HG03108 (cell line): Measurements from ENCODE around the gene LAYN.

Experiments used
- ATAC-seq: cut with Tn5 transposase; IDR thresholded peaks from one replicate; pipeline ENCODE4 v1.9.1; 2021; ENCODE audit warnings: moderate library complexity; ENCODE audit not compliant: unreplicated experiment

LAYN gene

DNA sequence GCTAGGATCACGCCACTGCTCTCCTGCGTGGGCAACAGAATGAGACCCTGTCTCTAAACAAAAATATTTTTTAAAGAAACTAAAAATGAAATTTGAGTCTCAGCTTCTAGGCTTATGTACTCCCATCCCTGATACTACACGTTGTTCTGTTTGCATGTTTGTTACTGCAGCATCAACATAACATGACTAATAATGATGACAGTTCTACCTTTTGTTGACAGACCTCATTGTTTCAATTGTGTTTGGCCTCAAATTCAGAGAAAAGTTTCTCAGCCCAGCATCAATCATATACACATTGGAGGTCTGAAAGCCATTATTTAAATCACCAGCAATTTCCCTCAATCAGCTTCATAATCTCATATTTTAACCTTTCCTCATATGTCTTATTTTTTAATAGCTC is 20.8 kb downstream of the LAYN start:
- no peak for ATAC-seq

GRCh38 chr11:111561791-111562325 is 21.3 kb downstream of the LAYN start:
- ATAC-seq: no peak

- no peak for ATAC-seq
Measured at GRCh38 chr11:111562692-111563389, 22.3 kb downstream of the LAYN start.

DNA sequence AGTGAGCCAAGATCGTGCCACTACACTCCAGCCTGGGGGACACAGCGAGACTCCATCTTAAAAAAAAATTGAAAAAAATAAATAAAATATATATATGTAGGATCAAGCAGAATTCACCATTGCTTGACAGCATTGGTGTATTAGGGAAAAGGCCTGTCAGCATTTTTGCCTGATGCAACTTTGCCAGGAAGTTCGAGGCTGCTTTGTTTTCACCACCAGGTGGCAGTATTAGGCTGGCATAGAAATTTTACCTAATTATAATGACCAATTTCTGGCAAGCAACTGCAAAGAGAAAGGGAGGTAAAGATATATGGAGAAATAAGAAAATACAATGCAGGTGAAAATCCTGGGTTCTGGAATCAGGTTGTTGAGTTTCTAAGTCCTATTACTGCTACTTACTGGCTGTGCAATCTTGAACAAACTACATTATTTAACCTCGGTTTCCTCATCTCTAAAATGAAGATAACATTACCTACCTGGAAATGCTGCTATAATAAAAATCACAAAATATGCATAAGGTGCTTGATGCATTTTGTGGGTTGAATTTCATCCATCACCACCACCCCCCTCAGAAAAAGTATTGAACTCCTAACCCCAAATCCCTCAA is 24.7 kb downstream of the LAYN start:
- ATAC-seq: no peak

GRCh38 chr11:111566324-111566723 is 25.8 kb downstream of the LAYN start:
- ATAC-seq: no peak

DNA sequence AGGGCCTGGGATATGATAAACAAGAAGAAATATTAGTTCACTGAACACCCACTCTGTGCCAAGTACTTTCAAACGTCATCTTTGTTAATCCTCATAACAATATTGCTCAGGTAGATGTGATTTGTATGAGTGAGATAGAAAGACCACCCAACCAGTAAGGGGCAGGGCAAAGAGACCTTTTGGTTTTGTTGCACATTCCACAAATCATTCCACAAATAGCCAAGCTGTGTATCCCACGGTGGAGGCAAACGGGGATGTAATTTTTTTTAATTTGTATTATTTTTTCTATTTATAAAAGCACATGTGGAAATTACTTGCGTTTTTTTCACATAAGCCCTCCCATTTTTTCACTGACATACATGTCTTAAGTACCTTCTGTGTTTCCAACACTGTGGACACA is 29.0 kb downstream of the LAYN start:
- ATAC-seq: no peak

DNA sequence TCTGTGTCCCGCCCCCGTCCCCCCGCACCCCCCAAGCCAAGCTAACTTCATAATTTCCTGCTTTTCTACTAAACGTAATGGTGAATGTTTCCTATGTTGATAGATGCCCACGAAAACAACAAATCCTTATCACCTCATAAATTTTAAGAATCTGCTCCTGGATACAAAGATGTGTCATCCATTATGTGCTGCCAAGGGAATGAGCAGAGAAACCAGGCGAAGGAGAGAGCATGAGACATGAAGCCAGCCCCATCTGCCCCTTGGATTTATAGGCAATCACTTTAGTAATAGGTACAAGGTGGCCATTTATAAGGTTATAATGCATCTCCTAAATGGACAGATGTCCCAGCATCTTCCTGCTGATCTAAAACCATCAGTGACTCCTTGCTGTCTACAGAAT is 30.3 kb downstream of the LAYN start:
- ATAC-seq: no peak

DNA sequence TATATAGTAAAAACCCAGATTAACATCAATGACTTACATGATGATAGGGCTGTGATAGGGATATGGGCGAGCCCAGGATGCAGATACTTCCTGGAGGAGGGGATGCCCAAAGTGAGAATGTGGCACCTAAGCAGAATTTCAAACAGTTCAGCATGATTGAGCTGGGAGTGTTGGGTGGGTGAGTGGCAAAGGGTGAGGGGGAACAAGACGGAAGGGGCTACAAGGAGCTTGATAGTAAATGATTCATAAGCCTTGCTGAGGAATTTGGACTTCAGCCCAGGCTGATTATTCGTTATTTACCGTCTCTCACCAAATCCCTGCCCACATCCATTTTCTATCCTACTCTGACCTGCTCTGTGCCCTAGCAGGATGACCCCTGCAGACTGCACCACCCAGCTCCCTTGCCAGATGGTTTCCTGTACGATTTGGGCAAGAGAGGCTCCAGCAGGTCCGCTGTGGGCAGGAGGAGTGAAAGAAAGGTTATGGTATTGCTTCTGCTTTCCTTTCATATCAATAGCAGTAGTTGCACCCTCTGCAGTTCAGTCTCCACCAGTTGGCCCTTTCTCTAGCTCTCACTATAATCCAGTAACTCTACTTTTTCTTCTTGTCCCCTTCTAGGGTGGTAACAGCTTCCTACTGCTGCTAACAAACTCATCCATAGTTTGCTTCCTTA is 31.4 kb downstream of the LAYN start:
- ATAC-seq: no peak

GRCh38 chr11:111572581-111572980 is 32.1 kb downstream of the LAYN start:
- ATAC-seq: no peak

- no peak for ATAC-seq
Measured at GRCh38 chr11:111573821-111574249, 33.3 kb downstream of the LAYN start.

- no peak for ATAC-seq
Measured at GRCh38 chr11:111574373-111575225, 34.1 kb downstream of the LAYN start.

GRCh38 chr11:111575740-111576139 is 35.2 kb downstream of the LAYN start:
- no peak for ATAC-seq

DNA sequence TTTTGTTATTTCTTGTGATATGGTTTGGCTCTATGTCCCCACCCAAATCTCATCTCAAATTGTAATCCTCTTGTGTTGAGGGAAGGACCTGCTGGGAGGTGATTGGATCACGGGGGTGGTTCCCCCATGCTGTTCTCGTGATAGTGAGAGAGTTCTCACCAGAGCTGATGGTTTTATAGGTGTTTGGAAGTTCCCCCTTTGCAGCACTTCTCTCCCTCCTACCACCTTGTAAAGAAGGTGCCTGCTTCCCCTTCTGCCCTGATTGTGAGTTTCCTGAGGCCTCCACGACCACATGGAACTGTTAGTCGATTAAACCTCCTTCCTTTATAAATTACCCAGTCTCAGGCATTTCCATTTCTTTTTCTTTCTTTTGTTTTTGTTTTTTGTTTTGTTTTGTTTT is 37.3 kb downstream of the LAYN start:
- ATAC-seq: no peak

DNA sequence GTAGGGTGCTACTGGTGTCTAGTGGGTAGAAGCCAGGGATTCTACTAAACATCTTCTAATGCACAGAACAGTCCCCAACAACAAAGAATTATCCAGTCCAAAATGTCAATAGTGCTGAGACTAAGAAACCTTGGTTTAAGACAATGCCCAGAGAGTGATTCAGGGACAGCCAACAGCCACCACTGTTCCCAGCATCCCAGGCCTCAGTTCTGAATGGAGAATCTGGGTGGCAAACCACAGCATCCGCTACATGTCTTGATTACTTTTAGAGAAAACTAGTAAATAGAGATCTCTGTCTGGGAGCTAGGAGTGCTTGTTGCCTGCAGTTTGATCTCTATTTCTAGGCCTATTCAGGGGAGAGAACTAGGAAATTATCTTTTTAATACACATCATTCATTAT is 40.8 kb downstream of the LAYN start:
- ATAC-seq: no peak

DNA sequence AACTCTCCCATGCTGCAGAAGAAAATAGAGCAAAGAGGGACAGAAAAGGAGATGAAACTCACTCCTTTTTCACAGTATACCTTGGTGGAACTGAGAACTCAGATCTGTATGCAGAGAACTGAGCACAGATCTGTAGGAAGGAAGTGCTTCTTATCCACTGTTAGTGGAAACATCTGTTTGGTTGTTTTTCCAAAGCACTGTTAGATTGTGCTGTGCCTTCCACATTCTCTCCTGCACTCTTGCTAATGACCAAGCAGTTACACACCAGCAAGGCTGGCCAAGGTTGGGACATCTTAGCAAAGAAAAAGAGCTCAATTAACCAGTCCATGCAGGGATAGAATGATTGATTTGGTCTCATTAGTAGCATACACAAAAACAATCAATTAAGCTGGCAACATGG is 41.6 kb downstream of the LAYN start:
- ATAC-seq: no peak

- ATAC-seq: no peak
Measured at GRCh38 chr11:111582881-111583280, 42.4 kb downstream of the LAYN start.

DNA sequence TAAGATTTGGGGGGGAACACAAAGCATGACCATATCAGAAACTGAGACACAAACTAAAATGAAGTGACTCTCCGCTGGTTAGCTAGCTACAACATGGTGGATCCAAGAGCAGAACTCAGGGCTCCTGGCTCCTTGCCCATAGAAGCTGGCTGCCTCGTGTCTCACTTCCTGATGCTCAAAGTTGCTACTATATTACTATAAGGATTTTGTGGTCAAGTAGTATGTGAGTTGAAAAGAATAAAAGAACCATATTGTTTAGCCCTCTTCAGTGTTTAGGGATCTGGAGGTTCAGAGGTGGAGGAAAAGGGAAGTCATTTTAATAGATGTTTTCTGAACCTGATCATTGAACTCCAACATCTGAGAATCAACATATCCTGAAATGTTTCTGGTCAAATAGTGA is 44.9 kb downstream of the LAYN start:
- no peak for ATAC-seq

- ATAC-seq: no peak
Measured at GRCh38 chr11:111586388-111586831, 45.9 kb downstream of the LAYN start.

GRCh38 chr11:111589114-111589513 is 48.6 kb downstream of the LAYN start:
- no peak for ATAC-seq

GRCh38 chr11:111589886-111590499 is 49.5 kb downstream of the LAYN start:
- ATAC-seq: no peak
